ENCODE results near the gene ZFC3H1. TPM values are rescaled to one million over a fixed set of nuclear protein-coding genes. Genes with fewer than 3 reads are reported as not detected.
A peak's percentile ranks its signal among the peaks of the same experiment; 100 is the strongest.

The ZFC3H1 gene
- total and polyA plus RNA-seq, 2 of the 13 experiments (the other 11 are each of a cell fraction or from before 2014, with no cell fraction given): 17.1 to 38.3 TPM

DNA sequence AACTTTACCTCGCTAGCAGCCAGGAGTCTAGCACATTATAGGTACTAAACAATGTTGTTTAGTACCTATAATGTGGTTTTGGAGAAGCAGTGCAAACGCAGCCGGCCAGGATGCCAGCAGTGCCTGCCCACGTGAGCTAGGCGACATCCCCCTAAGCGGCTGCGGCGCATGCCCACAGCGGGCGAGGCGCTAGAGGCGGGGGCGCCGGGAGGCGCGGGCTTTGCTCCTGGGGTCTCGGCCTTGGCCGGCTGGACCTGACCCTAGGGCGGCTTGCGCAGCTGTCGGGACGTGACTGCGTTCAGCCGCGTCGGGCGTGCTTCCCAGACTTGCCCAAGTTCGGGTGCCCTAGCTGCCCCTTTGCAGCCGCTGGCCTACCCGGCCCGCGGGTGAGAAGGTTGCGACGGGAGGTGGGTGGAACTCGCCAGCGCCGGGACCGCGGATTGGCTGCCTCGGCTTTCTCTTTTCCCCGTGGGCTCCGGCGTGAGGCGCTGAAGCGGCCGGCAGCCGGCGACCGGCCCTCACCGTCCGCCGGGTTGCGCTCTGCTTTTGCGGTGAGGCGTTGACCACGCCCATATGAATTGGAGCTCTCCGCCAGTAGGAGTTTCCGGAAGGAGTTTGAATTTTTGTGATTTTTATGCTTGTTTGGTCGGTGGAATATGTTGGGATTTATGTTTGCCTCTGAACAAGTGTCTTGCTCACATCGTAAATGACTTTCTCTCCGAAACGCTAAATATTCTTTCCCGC is 22.4 kb upstream of the ZFC3H1 start, which contains the start of gene TMEM19 (continued):
- TF ChIP-seq, protein P1, sequence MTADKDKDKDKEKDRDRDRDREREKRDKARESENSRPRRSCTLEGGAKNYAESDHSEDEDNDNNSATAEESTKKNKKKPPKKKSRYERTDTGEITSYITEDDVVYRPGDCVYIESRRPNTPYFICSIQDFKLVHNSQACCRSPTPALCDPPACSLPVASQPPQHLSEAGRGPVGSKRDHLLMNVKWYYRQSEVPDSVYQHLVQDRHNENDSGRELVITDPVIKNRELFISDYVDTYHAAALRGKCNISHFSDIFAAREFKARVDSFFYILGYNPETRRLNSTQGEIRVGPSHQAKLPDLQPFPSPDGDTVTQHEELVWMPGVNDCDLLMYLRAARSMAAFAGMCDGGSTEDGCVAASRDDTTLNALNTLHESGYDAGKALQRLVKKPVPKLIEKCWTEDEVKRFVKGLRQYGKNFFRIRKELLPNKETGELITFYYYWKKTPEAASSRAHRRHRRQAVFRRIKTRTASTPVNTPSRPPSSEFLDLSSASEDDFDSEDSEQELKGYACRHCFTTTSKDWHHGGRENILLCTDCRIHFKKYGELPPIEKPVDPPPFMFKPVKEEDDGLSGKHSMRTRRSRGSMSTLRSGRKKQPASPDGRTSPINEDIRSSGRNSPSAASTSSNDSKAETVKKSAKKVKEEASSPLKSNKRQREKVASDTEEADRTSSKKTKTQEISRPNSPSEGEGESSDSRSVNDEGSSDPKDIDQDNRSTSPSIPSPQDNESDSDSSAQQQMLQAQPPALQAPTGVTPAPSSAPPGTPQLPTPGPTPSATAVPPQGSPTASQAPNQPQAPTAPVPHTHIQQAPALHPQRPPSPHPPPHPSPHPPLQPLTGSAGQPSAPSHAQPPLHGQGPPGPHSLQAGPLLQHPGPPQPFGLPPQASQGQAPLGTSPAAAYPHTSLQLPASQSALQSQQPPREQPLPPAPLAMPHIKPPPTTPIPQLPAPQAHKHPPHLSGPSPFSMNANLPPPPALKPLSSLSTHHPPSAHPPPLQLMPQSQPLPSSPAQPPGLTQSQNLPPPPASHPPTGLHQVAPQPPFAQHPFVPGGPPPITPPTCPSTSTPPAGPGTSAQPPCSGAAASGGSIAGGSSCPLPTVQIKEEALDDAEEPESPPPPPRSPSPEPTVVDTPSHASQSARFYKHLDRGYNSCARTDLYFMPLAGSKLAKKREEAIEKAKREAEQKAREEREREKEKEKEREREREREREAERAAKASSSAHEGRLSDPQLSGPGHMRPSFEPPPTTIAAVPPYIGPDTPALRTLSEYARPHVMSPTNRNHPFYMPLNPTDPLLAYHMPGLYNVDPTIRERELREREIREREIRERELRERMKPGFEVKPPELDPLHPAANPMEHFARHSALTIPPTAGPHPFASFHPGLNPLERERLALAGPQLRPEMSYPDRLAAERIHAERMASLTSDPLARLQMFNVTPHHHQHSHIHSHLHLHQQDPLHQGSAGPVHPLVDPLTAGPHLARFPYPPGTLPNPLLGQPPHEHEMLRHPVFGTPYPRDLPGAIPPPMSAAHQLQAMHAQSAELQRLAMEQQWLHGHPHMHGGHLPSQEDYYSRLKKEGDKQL (CRISPR knock-in tag; IDR thresholded peaks at IDR 0.05; ENCODE audit: low read depth): no peak
- TF ChIP-seq GTF3A (CRISPR knock-in tag; conservative IDR thresholded peaks at IDR 0.05) (no peak), THAP11 (CRISPR knock-in tag; IDR thresholded peaks at IDR 0.05) (peak; percentile 66), ZNF224 (CRISPR knock-in tag; IDR thresholded peaks at IDR 0.05) (peak; percentile 86), JDP2 (CRISPR knock-in tag; IDR thresholded peaks at IDR 0.05; ENCODE audit: borderline replicate concordance) (no peak), AHDC1 (CRISPR knock-in tag; IDR thresholded peaks at IDR 0.05; ENCODE audit: borderline replicate concordance) (peak; percentile 79; the same call in 1 of the 2 replicates), ZBTB44 (CRISPR knock-in tag; IDR thresholded peaks at IDR 0.05) (0 out of 2 replicates have a peak, but pooled peaks have one; percentile 29)
- TF ChIP-seq, protein P2, sequence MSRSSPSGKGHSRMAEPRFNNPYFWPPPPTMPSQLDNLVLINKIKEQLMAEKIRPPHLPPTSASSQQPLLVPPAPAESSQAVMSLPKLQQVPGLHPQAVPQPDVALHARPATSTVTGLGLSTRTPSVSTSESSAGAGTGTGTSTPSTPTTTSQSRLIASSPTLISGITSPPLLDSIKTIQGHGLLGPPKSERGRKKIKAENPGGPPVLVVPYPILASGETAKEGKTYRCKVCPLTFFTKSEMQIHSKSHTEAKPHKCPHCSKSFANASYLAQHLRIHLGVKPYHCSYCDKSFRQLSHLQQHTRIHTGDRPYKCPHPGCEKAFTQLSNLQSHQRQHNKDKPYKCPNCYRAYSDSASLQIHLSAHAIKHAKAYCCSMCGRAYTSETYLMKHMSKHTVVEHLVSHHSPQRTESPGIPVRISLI (CRISPR knock-in tag; IDR thresholded peaks at IDR 0.05; ENCODE audit: borderline replicate concordance): peak; percentile 63; the same call in 1 of the 2 replicates
- TF ChIP-seq, protein P3, sequence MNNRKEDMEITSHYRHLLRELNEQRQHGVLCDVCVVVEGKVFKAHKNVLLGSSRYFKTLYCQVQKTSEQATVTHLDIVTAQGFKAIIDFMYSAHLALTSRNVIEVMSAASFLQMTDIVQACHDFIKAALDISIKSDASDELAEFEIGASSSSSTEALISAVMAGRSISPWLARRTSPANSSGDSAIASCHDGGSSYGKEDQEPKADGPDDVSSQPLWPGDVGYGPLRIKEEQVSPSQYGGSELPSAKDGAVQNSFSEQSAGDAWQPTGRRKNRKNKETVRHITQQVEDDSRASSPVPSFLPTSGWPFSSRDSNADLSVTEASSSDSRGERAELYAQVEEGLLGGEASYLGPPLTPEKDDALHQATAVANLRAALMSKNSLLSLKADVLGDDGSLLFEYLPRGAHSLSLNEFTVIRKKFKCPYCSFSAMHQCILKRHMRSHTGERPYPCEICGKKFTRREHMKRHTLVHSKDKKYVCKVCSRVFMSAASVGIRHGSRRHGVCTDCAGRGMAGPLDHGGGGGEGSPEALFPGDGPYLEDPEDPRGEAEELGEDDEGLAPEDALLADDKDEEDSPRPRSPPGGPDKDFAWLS (CRISPR knock-in tag; IDR thresholded peaks at IDR 0.05; ENCODE audit: borderline replicate concordance): 0 out of 2 replicates have a peak, but pooled peaks have one; percentile 53

Measured in HepG2 (cell line).